MCF 10A (cell line): ENCODE results near the gene TFCP2. TPM values are rescaled to one million over a fixed set of nuclear protein-coding genes. Genes with fewer than 3 reads are reported as not detected.

Experiments used
- BruUV-seq: library from RNA; stranded (reverse); fragments of 400-500 nt; replicated peaks from 2 replicates; lab custom pipeline; 2021; lab: Mats Ljungman, UMichigan
- CTCF ChIA-PET: fragments of 300-600 bp; sonication (Branson Sonifier 250); formaldehyde crosslinking; extraction: SDS; loops from one replicate; lab custom pipeline; 2021; ENCODE audit warnings: antibody characterized with exemption, inconsistent platforms; lab: Yijun Ruan, JAX
- POLR2A ChIA-PET: fragments of 300-600, 350-650 bp; sonication (Branson Sonifier 250); formaldehyde crosslinking; extraction: SDS; loops from one replicate; lab custom pipeline; 2020; ENCODE audit warnings: antibody characterized with exemption, inconsistent platforms; lab: Yijun Ruan, JAX
- DNase-seq: peaks from one replicate; pipeline ENCODE4 v3.0.0-alpha.2; 2018; ENCODE audit not compliant: unreplicated experiment
- H3K27ac Mint-ChIP-seq: one replicate; pipeline ENCODE4 v1.8.0; 2022; ENCODE audit warnings: mild to moderate bottlenecking, low read depth, mixed read lengths; ENCODE audit not compliant: unreplicated experiment
- H3K27me3 Mint-ChIP-seq: one replicate; pipeline ENCODE4 v1.8.0; 2022; ENCODE audit warnings: mixed read lengths; ENCODE audit not compliant: insufficient read depth, unreplicated experiment
- H3K36me3 Mint-ChIP-seq: one replicate; pipeline ENCODE4 v1.8.0; 2022; ENCODE audit warnings: mild to moderate bottlenecking, moderate library complexity, mixed read lengths; ENCODE audit not compliant: insufficient read depth, unreplicated experiment
- H3K4me1 Mint-ChIP-seq: one replicate; pipeline ENCODE4 v1.8.0; 2022; ENCODE audit warnings: mixed read lengths; ENCODE audit not compliant: insufficient read depth, unreplicated experiment
- H3K4me3 Mint-ChIP-seq: one replicate; pipeline ENCODE4 v1.8.0; 2022; ENCODE audit warnings: mild to moderate bottlenecking, moderate library complexity, mixed read lengths; ENCODE audit not compliant: unreplicated experiment
- H3K9me3 Mint-ChIP-seq: one replicate; pipeline ENCODE4 v1.8.0; 2022; ENCODE audit warnings: mixed read lengths; ENCODE audit not compliant: unreplicated experiment
- intact Hi-C: fragments of 100-400 bp; cut with micrococcal nuclease; formaldehyde crosslinking; loops from 2 replicates; pipeline ENCODE4 v1.14.1; 2022
- total RNA-seq: library from RNA; stranded (reverse); gene quantifications from 2 replicates; pipeline ENCODE4 v1.2.3, GENCODE V29; 2022
- TF ChIP-seq, protein P1 (sequence below): fragments of 200-600 bp; IDR thresholded peaks from one replicate; pipeline ENCODE4 v1.8.0; 2022; ENCODE audit warnings: antibody characterized with exemption, mild to moderate bottlenecking; ENCODE audit not compliant: unreplicated experiment

TFCP2 gene
- total RNA-seq, 1 experiment from 2014 or later = 34.9 TPM

DNA sequence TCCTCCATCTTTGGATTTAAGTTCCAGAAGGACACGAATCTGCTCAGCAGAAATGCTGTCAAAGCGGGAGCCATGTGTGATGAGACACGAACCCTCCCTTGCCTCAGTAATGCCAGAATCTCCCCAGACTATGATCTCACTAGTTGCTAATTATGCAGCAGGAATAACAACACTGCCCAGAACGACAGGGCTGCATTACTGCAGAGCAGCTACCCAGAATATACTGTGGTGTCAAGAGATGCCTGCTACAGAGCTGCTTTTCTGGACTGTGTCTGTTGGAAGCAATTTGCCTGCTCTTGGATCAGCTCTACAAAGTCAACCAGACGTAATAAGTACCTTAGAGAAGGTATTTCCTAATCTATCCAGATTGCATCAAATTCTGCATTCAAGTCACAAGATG lies 95.0 kb downstream of the TFCP2 start:
- BruUV-seq = no TSS peak
- CTCF ChIA-PET = interaction anchor here (0.8 kb wide), 1 partner anchor 153 kb away, joined by 3 read pairs; no protein-coding TSS in a partner anchor
- no peak for DNase-seq
- POLR2A ChIA-PET = interaction anchor here (0.6 to 2.1 kb wide), 9 partner anchors 12 to 264 kb away, joined by 3 to 11 read pairs (median 3); partner anchors contain the start of genes DAZAP2, LETMD1, POU6F1 and SLC11A2
- Mint-ChIP-seq H3K9me3 (no peaks in the 10 kb centered on the region), H3K27ac (peak overlapping the region; percentile 5), H3K4me3 (peak overlapping the region; percentile 2), H3K27me3 (no peaks in the 10 kb centered on the region), H3K36me3 (peaks cover 42% of the 10 kb centered on the region), H3K4me1 (peaks cover 22% of the 10 kb centered on the region)
- TF ChIP-seq, protein P1, sequence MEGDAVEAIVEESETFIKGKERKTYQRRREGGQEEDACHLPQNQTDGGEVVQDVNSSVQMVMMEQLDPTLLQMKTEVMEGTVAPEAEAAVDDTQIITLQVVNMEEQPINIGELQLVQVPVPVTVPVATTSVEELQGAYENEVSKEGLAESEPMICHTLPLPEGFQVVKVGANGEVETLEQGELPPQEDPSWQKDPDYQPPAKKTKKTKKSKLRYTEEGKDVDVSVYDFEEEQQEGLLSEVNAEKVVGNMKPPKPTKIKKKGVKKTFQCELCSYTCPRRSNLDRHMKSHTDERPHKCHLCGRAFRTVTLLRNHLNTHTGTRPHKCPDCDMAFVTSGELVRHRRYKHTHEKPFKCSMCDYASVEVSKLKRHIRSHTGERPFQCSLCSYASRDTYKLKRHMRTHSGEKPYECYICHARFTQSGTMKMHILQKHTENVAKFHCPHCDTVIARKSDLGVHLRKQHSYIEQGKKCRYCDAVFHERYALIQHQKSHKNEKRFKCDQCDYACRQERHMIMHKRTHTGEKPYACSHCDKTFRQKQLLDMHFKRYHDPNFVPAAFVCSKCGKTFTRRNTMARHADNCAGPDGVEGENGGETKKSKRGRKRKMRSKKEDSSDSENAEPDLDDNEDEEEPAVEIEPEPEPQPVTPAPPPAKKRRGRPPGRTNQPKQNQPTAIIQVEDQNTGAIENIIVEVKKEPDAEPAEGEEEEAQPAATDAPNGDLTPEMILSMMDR = no peak
- intact Hi-C loops = no loop called here

DNA sequence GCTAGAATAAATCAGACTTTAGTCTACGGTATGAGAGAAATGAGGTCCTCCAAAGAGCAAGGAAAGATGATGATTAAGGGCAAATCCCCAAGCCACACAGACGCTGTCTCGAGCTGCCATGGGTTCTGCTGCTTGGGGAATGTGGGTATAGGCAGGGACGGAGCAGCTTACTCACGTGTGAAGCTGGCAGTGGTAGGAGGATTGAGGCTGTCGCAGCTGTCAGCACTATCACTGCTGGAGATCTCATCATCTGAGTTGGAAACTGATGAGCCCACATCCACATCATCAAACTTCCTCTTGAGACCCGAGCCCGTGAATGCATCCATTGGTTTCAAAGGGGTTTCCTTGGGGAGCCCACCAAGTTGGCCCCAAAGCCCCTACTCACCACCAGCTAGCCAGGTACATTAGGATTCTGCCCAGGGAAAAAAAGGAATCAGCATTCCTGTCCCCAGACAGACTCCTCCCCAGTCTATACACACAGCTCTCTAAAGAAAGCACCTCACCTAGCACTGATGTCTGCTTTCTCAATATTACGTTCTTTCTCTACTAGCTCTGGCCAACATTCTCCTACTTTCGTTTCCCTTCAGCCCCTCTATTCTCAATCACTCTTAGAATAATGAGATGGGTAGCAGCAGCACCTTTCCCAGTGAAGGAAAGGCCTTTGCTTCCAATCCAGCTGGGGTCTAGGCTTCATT lies 96.6 kb downstream of the TFCP2 start:
- no peaks in the 10 kb centered on the region for H3K27me3 Mint-ChIP-seq
- TF ChIP-seq, protein P1 = no peak
- peaks cover 57% of the 10 kb centered on the region for H3K36me3 Mint-ChIP-seq
- no peak overlapping the region for H3K27ac Mint-ChIP-seq
- peaks cover 12% of the 10 kb centered on the region for H3K4me1 Mint-ChIP-seq
- no TSS peak for BruUV-seq
- H3K9me3 Mint-ChIP-seq = no peaks in the 10 kb centered on the region
- ChIA-PET POLR2A (interaction anchor here (0.6 to 2.1 kb wide), 6 partner anchors 10 to 162 kb away, joined by 3 to 11 read pairs (median 3); partner anchors contain the start of genes DAZAP2, LETMD1 and SLC11A2), CTCF (interaction anchor here (0.6 kb wide), 4 partner anchors 18 to 942 kb away, joined by 3 read pairs; no protein-coding TSS in a partner anchor)
- intact Hi-C loops = no loop called here
- H3K4me3 Mint-ChIP-seq = no peak overlapping the region
- DNase-seq = no peak

DNA sequence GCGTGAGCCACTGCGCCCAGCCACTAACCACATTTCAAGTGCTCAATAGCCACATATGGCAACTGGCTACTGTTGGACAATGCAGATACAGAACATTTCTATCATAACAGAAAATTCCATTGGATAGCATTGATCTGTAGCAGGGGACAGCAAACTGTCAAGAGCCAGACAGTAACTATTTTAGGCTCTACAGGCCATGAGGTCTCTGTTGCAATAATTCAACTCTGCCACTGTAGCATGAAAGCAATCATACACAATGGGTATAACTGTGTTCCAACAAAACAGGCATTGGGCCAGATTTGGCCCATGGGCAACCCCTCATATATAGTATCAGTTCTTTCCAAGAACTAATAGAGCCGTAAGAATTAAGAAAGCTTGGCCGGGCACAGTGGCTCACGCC lies 97.5 kb downstream of the TFCP2 start:
- H3K27ac Mint-ChIP-seq = no peak overlapping the region
- no peaks in the 10 kb centered on the region for H3K27me3 Mint-ChIP-seq
- H3K36me3 Mint-ChIP-seq = peaks cover 64% of the 10 kb centered on the region
- no TSS peak for BruUV-seq
- H3K4me3 Mint-ChIP-seq = no peak overlapping the region
- H3K4me1 Mint-ChIP-seq = peaks cover 15% of the 10 kb centered on the region
- ChIA-PET POLR2A (interaction anchor here (0.6 to 7.2 kb wide), 4 partner anchors 7 to 312 kb away, joined by 3 to 70 read pairs (median 4); partner anchors contain the start of gene CSRNP2), CTCF (interaction anchor here (0.6 kb wide), 2 partner anchors 17 to 941 kb away, joined by 3 read pairs; no protein-coding TSS in a partner anchor)
- DNase-seq = no peak
- intact Hi-C loops = no loop called here
- no peaks in the 10 kb centered on the region for H3K9me3 Mint-ChIP-seq
- TF ChIP-seq, protein P1 = no peak

DNA sequence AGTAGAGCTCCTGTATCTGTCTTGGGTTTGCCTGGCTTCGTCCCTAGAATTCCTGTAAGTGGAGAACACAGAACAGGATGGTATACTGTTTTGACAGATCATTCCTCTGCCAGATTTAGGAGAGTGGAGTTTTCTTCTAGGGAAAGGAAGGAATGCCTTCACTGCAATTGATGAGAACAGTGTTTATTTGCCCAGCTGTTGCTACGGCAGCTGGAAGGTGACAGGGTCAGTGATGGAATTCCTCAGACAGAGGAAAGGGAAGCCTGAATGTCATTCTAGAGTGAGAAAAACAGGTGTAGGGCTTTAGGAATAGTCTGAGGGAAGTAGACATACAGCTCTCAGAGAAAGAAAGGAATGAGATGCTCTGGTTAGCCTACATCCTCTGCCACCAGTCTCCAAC lies 101.3 kb downstream of the TFCP2 start:
- H3K27ac Mint-ChIP-seq = peak overlapping the region; percentile 61
- H3K9me3 Mint-ChIP-seq = no peaks in the 10 kb centered on the region
- H3K36me3 Mint-ChIP-seq = peaks cover 91% of the 10 kb centered on the region
- no TSS peak for BruUV-seq
- CTCF ChIA-PET = no interaction called here
- POLR2A ChIA-PET = interaction anchor here (1.1 to 7.2 kb wide), 7 partner anchors 9 to 100 kb away, joined by 3 to 70 read pairs (median 9); partner anchors contain the start of genes CSRNP2 and LETMD1
- intact Hi-C loops = no loop called here
- H3K4me3 Mint-ChIP-seq = no peak overlapping the region
- TF ChIP-seq, protein P1 = no peak
- no peak for DNase-seq
- H3K4me1 Mint-ChIP-seq = peaks cover 10% of the 10 kb centered on the region
- H3K27me3 Mint-ChIP-seq = no peaks in the 10 kb centered on the region
